GM19238 (cell line): ENCODE data around the gene ACOX1.

Experiments used
- DNase-seq: peaks from one replicate; pipeline ENCODE4 v3.0.0; 2011; ENCODE audit warnings: low spot score; ENCODE audit not compliant: insufficient read length

The ACOX1 gene

GRCh38 chr17:76008630-76009425, 29.9 kb upstream of the ACOX1 start:
- DNase-seq = no peak

- DNase-seq = no peak
Measured at GRCh38 chr17:76008208-76008607, 29.2 kb upstream of the ACOX1 start.

- no peak for DNase-seq
Measured at GRCh38 chr17:76007850-76008165, 28.8 kb upstream of the ACOX1 start.

GRCh38 chr17:76007131-76007849, 28.3 kb upstream of the ACOX1 start:
- peak; percentile 0 for DNase-seq

- peak; percentile 87 for DNase-seq
Measured at GRCh38 chr17:76005263-76006149, 26.5 kb upstream of the ACOX1 start.

GRCh38 chr17:76004750-76005262, 25.8 kb upstream of the ACOX1 start:
- peak; percentile 1 for DNase-seq

GRCh38 chr17:76003915-76004314, 24.9 kb upstream of the ACOX1 start:
- no peak for DNase-seq

- no peak for DNase-seq
Measured at GRCh38 chr17:76002100-76002499, 23.1 kb upstream of the ACOX1 start.

- DNase-seq = peak; percentile 0
Measured at GRCh38 chr17:76000755-76001521, 22.0 kb upstream of the ACOX1 start, which contains the start of gene CDK3. Gene CDK3, plus strand, starts transcription at chr17:76000855. Its CDS starts 571 bp downstream, at chr17:76001426.

- DNase-seq = peak; percentile 72
Measured at GRCh38 chr17:76000016-76000754, 21.2 kb upstream of the ACOX1 start.

- no peak for DNase-seq
Measured at GRCh38 chr17:75998327-75998795, 19.4 kb upstream of the ACOX1 start.

- peak; percentile 57 for DNase-seq
Measured at GRCh38 chr17:75996665-75997590, 18.0 kb upstream of the ACOX1 start.

GRCh38 chr17:75995385-75995925, 16.5 kb upstream of the ACOX1 start:
- DNase-seq = no peak

- no peak for DNase-seq
Measured at GRCh38 chr17:75994802-75995370, 15.9 kb upstream of the ACOX1 start.

- DNase-seq = no peak
Measured at GRCh38 chr17:75991396-75991795, 12.4 kb upstream of the ACOX1 start.

- DNase-seq = no peak
Measured at GRCh38 chr17:75987041-75987440, 8.1 kb upstream of the ACOX1 start.

GRCh38 chr17:75985986-75986385, 7.0 kb upstream of the ACOX1 start:
- DNase-seq = no peak

GRCh38 chr17:75983501-75984181, 4.7 kb upstream of the ACOX1 start:
- no peak for DNase-seq
